ENCODE results near the gene RIN3. TPM values are rescaled to one million over a fixed set of nuclear protein-coding genes. Genes with fewer than 3 reads are reported as not detected.

Gene RIN3
- total RNA-seq, 1 experiment from 2014 or later: 10.9 TPM

DNA sequence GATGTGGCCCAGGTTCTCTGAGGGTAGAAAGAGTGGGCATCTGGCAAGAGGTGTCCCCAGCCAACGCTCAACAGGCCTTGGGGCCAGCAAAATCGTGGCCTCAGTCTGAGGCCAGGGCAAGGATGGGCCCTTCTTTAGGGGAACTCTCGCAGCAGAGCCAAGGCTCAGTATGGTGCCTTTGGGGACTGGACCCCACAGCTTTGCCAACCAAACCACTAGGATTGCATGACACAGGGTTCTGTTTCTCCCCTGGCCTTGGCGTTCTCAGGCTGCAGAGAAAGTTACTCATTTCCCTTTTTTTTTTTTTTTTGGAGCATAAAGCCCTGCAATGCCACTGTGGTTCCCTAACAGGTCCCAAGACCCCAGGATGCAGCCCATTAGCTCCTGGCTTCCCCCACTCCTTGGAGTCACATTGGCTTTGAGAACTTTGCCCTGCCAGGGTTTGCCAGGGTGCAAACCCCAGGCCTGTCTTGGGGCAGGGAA, 134.3 kb downstream of the RIN3 start:
- H3K27ac ChIP-seq (ENCODE audit: low read length): no peak overlapping the region
- no peaks in the 10 kb centered on the region for H3K36me3 ChIP-seq (ENCODE audit: control insufficient read depth, insufficient read depth, low read length)
- ChIA-PET CTCF (no interaction called here), POLR2A (no interaction called here)
- DNase-seq (ENCODE audit: low read depth, low spot score) (no peak), ATAC-seq (no peak)
- H3K4me3 ChIP-seq (ENCODE audit: low read depth in 2 of 2, low read length in 2 of 2): no peak overlapping the region
- in situ Hi-C loops (cut with HindIII; ENCODE audit: low pct_unique_long_range_greater_than_20kb, low sequenced_read_pairs) (no loop called here), intact Hi-C loops (cut with micrococcal nuclease; ENCODE audit: unreplicated experiment) (no loop called here)
- H3K9me3 ChIP-seq (ENCODE audit: control insufficient read depth, insufficient read depth, low read depth, low read length): no peaks in the 10 kb centered on the region
- H3K27me3 ChIP-seq (ENCODE audit: control insufficient read depth, insufficient read depth, low read length): no peaks in the 10 kb centered on the region
- TF ChIP-seq, protein P1, sequence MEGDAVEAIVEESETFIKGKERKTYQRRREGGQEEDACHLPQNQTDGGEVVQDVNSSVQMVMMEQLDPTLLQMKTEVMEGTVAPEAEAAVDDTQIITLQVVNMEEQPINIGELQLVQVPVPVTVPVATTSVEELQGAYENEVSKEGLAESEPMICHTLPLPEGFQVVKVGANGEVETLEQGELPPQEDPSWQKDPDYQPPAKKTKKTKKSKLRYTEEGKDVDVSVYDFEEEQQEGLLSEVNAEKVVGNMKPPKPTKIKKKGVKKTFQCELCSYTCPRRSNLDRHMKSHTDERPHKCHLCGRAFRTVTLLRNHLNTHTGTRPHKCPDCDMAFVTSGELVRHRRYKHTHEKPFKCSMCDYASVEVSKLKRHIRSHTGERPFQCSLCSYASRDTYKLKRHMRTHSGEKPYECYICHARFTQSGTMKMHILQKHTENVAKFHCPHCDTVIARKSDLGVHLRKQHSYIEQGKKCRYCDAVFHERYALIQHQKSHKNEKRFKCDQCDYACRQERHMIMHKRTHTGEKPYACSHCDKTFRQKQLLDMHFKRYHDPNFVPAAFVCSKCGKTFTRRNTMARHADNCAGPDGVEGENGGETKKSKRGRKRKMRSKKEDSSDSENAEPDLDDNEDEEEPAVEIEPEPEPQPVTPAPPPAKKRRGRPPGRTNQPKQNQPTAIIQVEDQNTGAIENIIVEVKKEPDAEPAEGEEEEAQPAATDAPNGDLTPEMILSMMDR (IDR thresholded peaks at IDR 0.05): no peak
- TF ChIP-seq REST (IDR thresholded peaks at IDR 0.05; ENCODE audit: insufficient read depth in 1 of 2, low read depth in 2 of 2, low read length in 1 of 2) (no peak), POLR2AphosphoS5 (IDR thresholded peaks at IDR 0.05; ENCODE audit: low read depth, low read length) (no peak), SIN3A (IDR thresholded peaks at IDR 0.05; ENCODE audit: borderline replicate concordance, insufficient read depth, low read depth, low read length) (no peak), TCF7L2 (IDR thresholded peaks at IDR 0.05; ENCODE audit: low read depth, low read length) (no peak)
- no TSS peak for BruUV-seq (replicated peaks)
- H3K4me1 ChIP-seq (ENCODE audit: control insufficient read depth, insufficient read depth, low read length): no peaks in the 10 kb centered on the region

DNA sequence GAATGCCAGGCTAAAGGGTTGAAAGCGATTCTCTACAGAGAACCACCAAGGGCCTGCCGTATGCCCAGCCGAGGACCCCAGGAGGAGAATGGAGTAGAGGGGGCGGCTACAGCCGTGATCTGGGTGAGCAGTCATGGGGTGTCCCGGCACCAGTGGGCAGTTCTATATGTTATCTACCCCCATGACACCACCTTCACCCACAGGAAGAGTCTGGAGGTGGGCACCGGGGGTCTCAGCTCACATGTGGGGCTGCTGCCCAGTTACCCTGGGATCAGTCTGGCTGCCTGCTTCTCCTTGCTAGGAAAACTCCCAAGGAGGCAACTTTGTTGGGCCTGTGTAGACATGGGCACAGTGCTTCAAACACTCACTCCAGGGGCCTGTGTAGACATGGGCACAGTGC, 135.5 kb downstream of the RIN3 start:
- TF ChIP-seq SIN3A (IDR thresholded peaks at IDR 0.05; ENCODE audit: borderline replicate concordance, insufficient read depth, low read depth, low read length): no peak
- TF ChIP-seq REST (IDR thresholded peaks at IDR 0.05; ENCODE audit: insufficient read depth in 1 of 2, low read depth in 2 of 2, low read length in 1 of 2): no peak
- TF ChIP-seq, protein P1 (IDR thresholded peaks at IDR 0.05): no peak
- no peak for TF ChIP-seq TCF7L2 (IDR thresholded peaks at IDR 0.05; ENCODE audit: low read depth, low read length)
- no peak for TF ChIP-seq POLR2AphosphoS5 (IDR thresholded peaks at IDR 0.05; ENCODE audit: low read depth, low read length)
- in situ Hi-C loops (cut with HindIII; ENCODE audit: low pct_unique_long_range_greater_than_20kb, low sequenced_read_pairs) (no loop called here), intact Hi-C loops (cut with micrococcal nuclease; ENCODE audit: unreplicated experiment) (no loop called here)
- DNase-seq (ENCODE audit: low read depth, low spot score): no peak
- no peaks in the 10 kb centered on the region for H3K9me3 ChIP-seq (ENCODE audit: control insufficient read depth, insufficient read depth, low read depth, low read length)
- no peaks in the 10 kb centered on the region for H3K4me1 ChIP-seq (ENCODE audit: control insufficient read depth, insufficient read depth, low read length)
- ATAC-seq: no peak
- H3K27me3 ChIP-seq (ENCODE audit: control insufficient read depth, insufficient read depth, low read length): no peaks in the 10 kb centered on the region
- H3K36me3 ChIP-seq (ENCODE audit: control insufficient read depth, insufficient read depth, low read length): no peaks in the 10 kb centered on the region
- no TSS peak for BruUV-seq (replicated peaks)
- POLR2A ChIA-PET: no interaction called here
- H3K27ac ChIP-seq (ENCODE audit: low read length): no peak overlapping the region
- CTCF ChIA-PET: no interaction called here
- no peak overlapping the region for H3K4me3 ChIP-seq (ENCODE audit: low read depth in 2 of 2, low read length in 2 of 2)

Data from Panc1 (cell line).